Urinary bladder (tissue), 4 donors: ENCODE results near the gene POLR3GL. TPM values are rescaled to one million over a fixed set of nuclear protein-coding genes. Genes with fewer than 3 reads are reported as not detected.
"Not testable (repeated sequence)": the region's sequence is repeated elsewhere in the genome, so short reads cannot be mapped to it uniquely, and the experiment has no call there.

ENCODE experiments used
- DNase-seq: peaks from one replicate; pipeline ENCODE4 v3.0.0-alpha.2; 2015; ENCODE audit errors: extremely low spot score
- H3K27ac ChIP-seq: one replicate; pipeline ENCODE4 v1.5.1; 2013; ENCODE audit warnings: low read depth, mild to moderate bottlenecking, moderate library complexity
- H3K36me3 ChIP-seq: one replicate; pipeline ENCODE4 v1.6.1; 2013; ENCODE audit warnings: mild to moderate bottlenecking, moderate library complexity; ENCODE audit not compliant: insufficient read depth
- H3K4me1 ChIP-seq: one replicate; pipeline ENCODE4 v1.6.1; 2013; ENCODE audit warnings: mild to moderate bottlenecking, moderate library complexity; ENCODE audit not compliant: insufficient read depth
- H3K4me3 ChIP-seq: one replicate; pipeline ENCODE4 v1.5.1; 2013; ENCODE audit warnings: low read depth, low read length
- WGBS: extraction: QIAGEN DNeasy Blood & Tissue Kit; methylation state at CpG from one replicate; pipeline ENCODE4 v1.1.7; 2013; 5-methylcytosine and 5-hydroxymethylcytosine counted together
- polyA plus RNA-seq: library from polyadenylated mRNA; stranded (reverse); fragments of 200-250 nt; gene quantifications from one replicate; pipeline ENCODE4 v1.2.3, GENCODE V29; 2013
- total RNA-seq: library from RNA; depleted of rRNA; stranded (reverse); fragments of >200 nt; gene quantifications from one replicate; pipeline ENCODE4 v1.2.3, GENCODE V29; 2014
- donor health status: healthy with polysubstance abuse.
- donor health status: healthy.

The POLR3GL gene
- total and polyA plus RNA-seq, 2 donors: 16.5 to 46.6 TPM

DNA sequence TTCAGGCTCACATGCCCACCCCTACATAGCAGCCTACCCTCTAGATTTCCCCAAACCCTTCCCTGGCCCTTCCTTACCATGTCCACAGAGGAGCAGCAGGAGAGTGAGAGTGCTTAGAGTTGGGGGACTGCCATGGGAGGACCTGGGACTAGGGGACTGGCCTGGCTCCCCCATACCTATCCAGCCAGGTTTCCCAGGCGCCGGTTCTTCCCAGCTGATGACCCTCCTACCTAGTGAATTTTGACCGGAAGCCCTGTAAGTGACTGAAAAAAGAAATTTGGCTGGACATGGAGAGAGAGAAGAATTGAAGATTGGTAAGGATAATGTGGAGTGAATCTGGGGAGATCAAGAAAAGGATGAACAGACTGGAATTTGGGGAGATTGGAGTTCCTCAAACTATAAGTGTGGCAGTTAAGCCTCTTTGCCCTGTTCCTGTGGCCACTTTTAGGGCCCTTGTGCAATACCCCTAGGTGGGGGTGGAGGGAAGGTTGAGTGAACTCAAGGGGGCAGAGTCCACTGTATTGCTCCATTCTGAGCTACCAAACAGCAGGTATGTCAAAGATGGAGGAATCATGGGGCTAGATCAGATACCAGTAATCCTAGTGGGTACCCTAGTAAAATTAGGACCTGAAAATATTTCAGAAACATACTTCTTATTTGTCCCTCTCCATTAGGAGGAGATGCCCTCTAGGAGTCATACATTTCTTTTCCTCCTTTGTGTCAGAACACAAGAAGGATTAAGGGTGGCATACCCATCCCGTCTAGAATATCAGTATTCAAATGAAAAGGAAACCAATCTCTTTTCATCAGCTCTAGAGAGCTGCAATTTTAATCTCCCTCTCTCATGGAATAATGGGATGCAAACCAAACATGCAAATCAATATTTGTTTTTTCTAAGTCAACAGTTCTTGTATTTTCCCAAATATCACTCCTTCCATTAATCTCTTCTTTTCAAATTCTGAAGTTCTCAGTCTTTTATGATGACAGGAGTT, 55.9 kb downstream of the POLR3GL start:
- no peak overlapping the region for H3K4me3 ChIP-seq
- WGBS: 91% methylated on average over 4 of the region's 4 CpGs
- no peak overlapping the region for H3K27ac ChIP-seq
- no peak for DNase-seq
- peaks cover 2% of the 10 kb centered on the region for H3K4me1 ChIP-seq
- H3K36me3 ChIP-seq: no peaks in the 10 kb centered on the region

DNA sequence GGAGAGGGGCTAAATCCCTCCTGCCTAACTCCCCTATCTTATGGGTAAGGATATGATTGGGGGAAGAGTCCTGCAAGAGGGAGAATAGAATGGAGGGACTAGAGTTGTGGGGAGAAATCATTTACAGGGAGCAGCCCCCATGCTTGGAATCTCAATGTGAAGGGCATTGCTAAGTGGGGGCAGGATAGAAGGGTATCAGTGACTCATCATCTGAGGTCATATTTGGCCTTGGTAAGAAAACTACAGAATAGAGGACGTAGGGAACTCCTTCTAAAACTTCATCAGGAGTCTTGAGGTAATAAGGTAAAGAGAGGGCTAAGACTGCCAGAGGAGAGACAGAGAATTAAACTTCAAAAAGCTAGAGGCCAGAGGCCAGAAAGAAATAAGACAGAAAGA, 56.6 kb downstream of the POLR3GL start:
- Histone ChIP-seq H3K4me3 (no peak overlapping the region), H3K4me1 (peaks cover 2% of the 10 kb centered on the region), H3K27ac (no peak overlapping the region), H3K36me3 (no peaks in the 10 kb centered on the region)
- WGBS: 48% methylated on average over 1 of the region's 1 CpG
- DNase-seq: no peak

DNA sequence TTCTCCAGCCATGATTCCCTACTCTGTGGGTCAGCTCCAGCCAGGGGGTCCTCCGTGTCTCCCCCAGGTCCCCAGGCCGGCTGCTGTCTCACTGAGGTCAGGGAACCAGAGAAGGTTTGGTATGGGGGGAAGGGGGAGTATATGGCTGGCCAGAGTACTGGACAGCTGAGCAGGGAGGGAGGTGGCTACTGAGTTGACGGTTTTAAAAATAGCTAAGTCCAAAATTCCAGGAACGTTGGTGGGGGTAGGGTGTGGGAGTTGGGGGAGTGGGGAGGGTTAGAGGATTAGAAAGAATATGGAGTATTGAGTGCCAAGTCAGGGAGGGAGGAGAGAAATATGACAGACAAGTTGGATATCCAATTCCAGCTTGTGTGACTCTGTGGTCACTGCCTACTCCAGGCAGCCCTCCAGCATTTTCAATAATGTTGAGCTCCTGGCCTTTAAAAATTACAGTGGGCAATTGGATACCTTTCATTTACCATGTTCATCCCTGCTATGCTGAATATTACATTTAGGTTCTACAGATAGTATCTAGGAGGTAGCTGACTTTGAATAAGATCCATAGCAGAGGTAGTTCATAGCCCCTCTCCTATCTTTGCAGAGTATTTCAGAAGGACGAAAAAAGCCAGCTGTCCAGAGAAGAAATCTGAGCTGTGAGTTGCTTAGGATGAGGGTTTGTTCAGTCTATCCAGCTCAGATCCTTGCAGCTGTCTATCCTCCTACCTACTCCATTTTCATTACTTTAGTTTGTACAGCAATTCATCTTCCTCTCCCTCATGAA, 57.3 kb downstream of the POLR3GL start, which contains the start of gene HJV:
HJV (minus strand) TSS at position 114 of the 781 bp plus-strand sequence. CDS start 1,504 bp downstream, outside the sequence.
- DNase-seq: no peak
- H3K36me3 ChIP-seq: no peaks in the 10 kb centered on the region
- peaks cover 2% of the 10 kb centered on the region for H3K4me1 ChIP-seq
- H3K4me3 ChIP-seq: no peak within 1 kb of the TSS
- 54% methylated on average over 5 of the region's 5 CpGs for WGBS
- H3K27ac ChIP-seq: no peak within 1 kb of the TSS

DNA sequence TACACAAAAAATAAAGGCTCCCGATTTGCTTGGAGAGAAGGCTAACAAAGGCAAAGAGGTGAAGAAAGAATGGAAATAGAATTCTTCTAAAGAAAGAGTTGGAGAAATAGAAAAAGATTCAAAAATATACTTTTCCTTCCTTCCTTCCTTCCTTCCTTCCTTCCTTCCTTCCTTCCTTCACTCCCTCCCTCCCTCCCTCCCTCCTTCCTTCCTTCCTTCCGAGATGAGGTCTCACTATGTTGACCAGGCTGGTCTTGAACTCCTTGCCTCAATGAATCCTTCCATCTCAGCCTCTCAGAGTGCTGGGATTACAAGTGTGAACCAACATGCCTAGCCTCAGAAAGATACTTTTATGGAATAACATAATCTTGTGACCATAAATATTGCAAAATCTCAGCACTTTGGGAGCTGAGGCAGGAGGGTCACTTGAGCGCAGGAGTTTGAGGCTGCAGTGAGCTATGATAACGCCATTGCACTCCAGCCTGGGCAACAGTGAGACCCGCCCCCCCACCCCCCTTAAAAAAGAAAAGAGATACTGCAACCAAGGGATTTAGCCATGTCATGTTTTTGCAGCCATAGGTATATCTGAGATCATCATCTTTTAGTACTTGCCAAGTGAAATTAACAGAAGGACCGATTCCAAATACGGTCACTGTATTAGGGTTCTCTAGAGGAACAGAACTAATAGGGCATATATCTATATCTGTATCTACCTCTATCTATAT, 58.1 kb downstream of the POLR3GL start:
- H3K27ac ChIP-seq: no peak overlapping the region

DNA sequence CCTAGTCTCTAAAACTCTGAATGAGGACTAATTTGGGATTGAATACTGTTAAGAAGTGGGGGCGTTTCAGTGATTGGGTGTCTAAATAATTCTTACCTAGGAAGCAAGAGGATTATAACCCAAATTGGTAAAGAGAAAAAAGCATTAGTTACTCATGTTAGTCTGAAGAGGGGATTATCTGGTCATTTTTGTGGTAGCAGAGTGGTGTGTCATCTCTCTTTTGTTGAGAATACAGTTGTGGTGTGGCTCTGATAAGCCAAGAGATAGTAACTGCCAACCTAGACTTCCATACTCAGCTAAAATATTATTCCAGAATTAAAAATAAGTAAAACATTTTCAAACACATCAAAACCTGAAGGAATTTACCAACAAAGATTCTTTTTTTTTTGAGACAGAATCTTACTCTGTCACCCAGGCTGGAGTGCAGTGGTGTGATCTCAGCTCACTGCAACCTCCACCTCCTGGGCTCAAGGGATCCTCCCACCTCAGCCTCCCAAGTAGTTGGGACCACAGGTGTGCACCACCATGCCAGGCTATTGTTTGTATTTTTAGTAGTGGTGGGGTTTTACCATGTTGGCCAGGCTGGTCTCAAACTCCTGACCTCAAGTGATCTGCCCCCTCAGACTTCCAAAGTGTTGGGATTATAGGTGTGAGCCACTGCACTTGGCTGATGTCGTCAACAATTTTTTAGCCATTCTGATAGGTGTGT, 61.5 kb downstream of the POLR3GL start:
- H3K36me3 ChIP-seq, DNase-seq, H3K4me1 ChIP-seq, H3K4me3 ChIP-seq, H3K27ac ChIP-seq: not testable (repeated sequence)
- WGBS: 82% methylated on average over 2 of the region's 2 CpGs

More for the DNA sequence above, 58.1 kb downstream of the POLR3GL start:
- DNase-seq: no peak
- Histone ChIP-seq H3K4me3 (no peak overlapping the region), H3K36me3 (no peaks in the 10 kb centered on the region), H3K4me1 (peaks cover 2% of the 10 kb centered on the region)
- WGBS: 78% methylated on average over 7 of the region's 7 CpGs

DNA sequence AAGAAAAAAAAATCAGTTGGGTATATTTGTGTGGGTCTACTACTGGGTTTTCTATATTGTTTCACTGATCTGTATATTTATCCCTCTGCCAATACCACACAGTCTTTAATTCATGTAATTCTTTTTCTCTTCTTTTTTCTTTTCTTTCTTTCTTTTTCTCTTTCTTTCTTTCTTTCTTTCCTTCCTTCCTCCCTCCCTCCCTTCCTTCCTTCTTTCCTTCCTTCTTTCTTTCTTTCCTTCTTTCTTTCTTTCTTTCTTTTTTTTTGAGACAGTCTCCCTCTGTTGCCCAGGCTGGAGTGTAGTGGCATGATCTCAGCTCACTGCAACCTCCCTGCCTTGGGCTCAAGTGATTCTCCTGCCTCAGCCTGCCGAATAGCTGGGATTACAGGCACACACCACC, 62.2 kb downstream of the POLR3GL start:
- H3K27ac ChIP-seq, H3K36me3 ChIP-seq, DNase-seq, H3K4me1 ChIP-seq, H3K4me3 ChIP-seq: not testable (repeated sequence)
- 73% methylated on average over 1 of the region's 1 CpG for WGBS

Other genes with a start within 250 kb of the POLR3GL start
- 1.0 TPM for gene CD160, start 245.2 kb upstream of the POLR3GL start, total RNA-seq
- gene CD160, start 245.2 kb upstream of the POLR3GL start, polyA plus RNA-seq: 0.25 TPM
- 32.4 TPM for gene RNF115, start 140.6 kb upstream of the POLR3GL start, total RNA-seq
- gene RNF115, start 140.6 kb upstream of the POLR3GL start, polyA plus RNA-seq: 9.1 TPM
- 25.6 TPM for gene POLR3C, start 140.5 kb upstream of the POLR3GL start, total RNA-seq
- gene POLR3C, start 140.5 kb upstream of the POLR3GL start, polyA plus RNA-seq: 23.5 TPM
- gene NUDT17, start 119.1 kb upstream of the POLR3GL start, total RNA-seq: 5.9 TPM
- 5.0 TPM for gene NUDT17, start 119.1 kb upstream of the POLR3GL start, polyA plus RNA-seq
- gene PIAS3, start 105.6 kb upstream of the POLR3GL start, total RNA-seq: 27.0 TPM
- gene PIAS3, start 105.6 kb upstream of the POLR3GL start, polyA plus RNA-seq: 48.1 TPM
- gene ANKRD35, start 78.8 kb upstream of the POLR3GL start, total RNA-seq: 2.2 TPM
- gene ANKRD35, start 78.8 kb upstream of the POLR3GL start, polyA plus RNA-seq: 13.2 TPM
- gene ITGA10, start 54.6 kb upstream of the POLR3GL start, total RNA-seq: 3.5 TPM
- gene ITGA10, start 54.6 kb upstream of the POLR3GL start, polyA plus RNA-seq: 6.2 TPM
- gene PEX11B, start 46.0 kb upstream of the POLR3GL start, total RNA-seq: 26.4 TPM
- gene PEX11B, start 46.0 kb upstream of the POLR3GL start, polyA plus RNA-seq: 29.9 TPM
- gene RBM8A, start 37.2 kb upstream of the POLR3GL start, total RNA-seq: 51.3 TPM
- gene RBM8A, start 37.2 kb upstream of the POLR3GL start, polyA plus RNA-seq: 107 TPM
- 29.6 TPM for gene LIX1L, start 6.7 kb upstream of the POLR3GL start, total RNA-seq
- 25.6 TPM for gene LIX1L, start 6.7 kb upstream of the POLR3GL start, polyA plus RNA-seq
- 0.21 TPM for gene ANKRD34A, start 115 bp upstream of the POLR3GL start, total RNA-seq
- 1.4 TPM for gene ANKRD34A, start 115 bp upstream of the POLR3GL start, polyA plus RNA-seq
- 920 TPM for gene TXNIP, start 31.9 kb downstream of the POLR3GL start, total RNA-seq
- gene TXNIP, start 31.9 kb downstream of the POLR3GL start, polyA plus RNA-seq: 1,029 TPM
- gene HJV, start 57.0 kb downstream of the POLR3GL start, total RNA-seq: 9.4 TPM
- 0.11 TPM for gene HJV, start 57.0 kb downstream of the POLR3GL start, polyA plus RNA-seq
- gene NBPF10, start 180.1 kb downstream of the POLR3GL start, total RNA-seq: 4.7 TPM
- gene NBPF10, start 180.1 kb downstream of the POLR3GL start, polyA plus RNA-seq: 0.71 TPM